IMR-90 (cell line): ENCODE data around the gene PYCR2.

Experiments used
- CEBPB ChIP-seq: IDR thresholded peaks from 2 replicates; pipeline ENCODE4 v1.6.1; 2012; ENCODE audit warnings: low read depth, low read length, improper control_type of control experiment
- MAZ ChIP-seq: IDR thresholded peaks from 2 replicates; pipeline ENCODE4 v1.6.1; 2012; ENCODE audit warnings: low read depth, mild to moderate bottlenecking, low read length, improper control_type of control experiment, moderate library complexity, borderline replicate concordance
- SMC3 ChIP-seq: fragments of 150-350 bp; IDR thresholded peaks from 2 replicates; pipeline ENCODE4 v1.6.1; 2016; ENCODE audit warnings: low read depth, mild to moderate bottlenecking, antibody characterized with exemption, low read length, moderate library complexity
- TF ChIP-seq, protein P1 (sequence below): conservative IDR thresholded peaks from 2 replicates; pipeline ENCODE4 v1.5.1; 2012; ENCODE audit warnings: mild to moderate bottlenecking, low read depth, low read length, improper control_type of control experiment

DNA sequence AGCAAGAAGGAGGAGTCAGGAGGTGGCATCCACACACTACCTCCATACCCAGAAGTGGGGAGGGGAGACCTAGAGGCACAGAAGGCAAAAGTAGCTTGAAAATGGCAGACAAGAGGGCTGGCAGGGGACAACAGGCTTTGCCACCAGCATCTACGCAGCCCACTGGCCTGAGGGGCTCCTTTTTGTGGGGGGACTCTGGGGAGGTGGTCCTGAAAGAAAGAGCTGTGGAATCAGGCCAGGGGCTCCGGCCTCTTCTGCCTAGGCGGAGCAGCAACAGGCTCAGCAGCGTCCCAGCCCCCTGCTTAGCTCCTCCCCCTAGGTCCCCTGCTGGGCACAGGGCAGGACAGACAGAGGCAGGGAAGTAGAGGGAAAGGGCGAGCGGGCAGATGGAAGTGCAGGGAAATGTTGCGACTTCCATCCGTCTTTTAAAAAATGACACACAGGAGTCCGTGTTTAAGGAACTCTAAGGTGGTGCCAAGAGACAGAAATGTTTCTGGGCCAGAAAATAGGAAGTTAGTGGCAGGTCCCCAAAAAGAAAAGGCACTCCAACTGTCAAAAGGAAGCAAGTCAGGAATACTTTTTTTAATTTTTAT lies 27.0 kb upstream of the PYCR2 start:
- TF ChIP-seq CEBPB: no peak
- TF ChIP-seq, protein P1, sequence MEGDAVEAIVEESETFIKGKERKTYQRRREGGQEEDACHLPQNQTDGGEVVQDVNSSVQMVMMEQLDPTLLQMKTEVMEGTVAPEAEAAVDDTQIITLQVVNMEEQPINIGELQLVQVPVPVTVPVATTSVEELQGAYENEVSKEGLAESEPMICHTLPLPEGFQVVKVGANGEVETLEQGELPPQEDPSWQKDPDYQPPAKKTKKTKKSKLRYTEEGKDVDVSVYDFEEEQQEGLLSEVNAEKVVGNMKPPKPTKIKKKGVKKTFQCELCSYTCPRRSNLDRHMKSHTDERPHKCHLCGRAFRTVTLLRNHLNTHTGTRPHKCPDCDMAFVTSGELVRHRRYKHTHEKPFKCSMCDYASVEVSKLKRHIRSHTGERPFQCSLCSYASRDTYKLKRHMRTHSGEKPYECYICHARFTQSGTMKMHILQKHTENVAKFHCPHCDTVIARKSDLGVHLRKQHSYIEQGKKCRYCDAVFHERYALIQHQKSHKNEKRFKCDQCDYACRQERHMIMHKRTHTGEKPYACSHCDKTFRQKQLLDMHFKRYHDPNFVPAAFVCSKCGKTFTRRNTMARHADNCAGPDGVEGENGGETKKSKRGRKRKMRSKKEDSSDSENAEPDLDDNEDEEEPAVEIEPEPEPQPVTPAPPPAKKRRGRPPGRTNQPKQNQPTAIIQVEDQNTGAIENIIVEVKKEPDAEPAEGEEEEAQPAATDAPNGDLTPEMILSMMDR: no peak
- no peak for TF ChIP-seq MAZ
- TF ChIP-seq SMC3: no peak
